Liver (tissue), 9 donors: ENCODE measurements around the gene CSRNP2. TPM values are rescaled to one million over a fixed set of nuclear protein-coding genes. Genes with fewer than 3 reads are reported as not detected.

Experiments
- DNase-seq: peaks from one replicate; pipeline ENCODE4 v3.0.0-alpha.2; 2017; ENCODE audit warnings: low spot score
- H3K27ac ChIP-seq, 2 donors: one replicate each; pipeline ENCODE4 v1.7.0; 2013; ENCODE audit warnings: inconsistent platforms in 2 of 2, low read length in 2 of 2, control low read depth in 1 of 2, low read depth in 1 of 2, mild to moderate bottlenecking in 1 of 2
- H3K27me3 ChIP-seq, 4 donors: one replicate each; pipeline versions ENCODE4 v1.6.1 to v1.7.0; 2013; ENCODE audit warnings: low read length in 3 of 4, inconsistent platforms in 1 of 4, mild to moderate bottlenecking in 1 of 4, moderate library complexity in 1 of 4; ENCODE audit not compliant: control insufficient read depth in 4 of 4, insufficient read depth in 4 of 4
- H3K36me3 ChIP-seq, 4 donors: one replicate each; pipeline versions ENCODE4 v1.6.1 to v1.7.0; 2013; ENCODE audit warnings: low read length in 3 of 4, mild to moderate bottlenecking in 3 of 4, low read depth in 1 of 4, moderate library complexity in 1 of 4; ENCODE audit not compliant: control insufficient read depth in 4 of 4, insufficient read depth in 3 of 4
- H3K4me1 ChIP-seq, 4 donors: one replicate each; pipeline versions ENCODE4 v1.6.1 to v1.7.0; 2013; ENCODE audit warnings: low read length in 3 of 4, mild to moderate bottlenecking in 3 of 4, moderate library complexity in 1 of 4; ENCODE audit not compliant: control insufficient read depth in 4 of 4, insufficient read depth in 4 of 4
- H3K4me3 ChIP-seq, 3 donors: one replicate each; pipeline versions ENCODE4 v1.6.1 to v1.7.0; 2013; ENCODE audit warnings: low read length in 3 of 3, control low read depth in 1 of 3, low read depth in 1 of 3, mild to moderate bottlenecking in 1 of 3
- H3K9ac ChIP-seq, 2 donors: one replicate each; pipeline ENCODE4 v1.7.0; 2013; ENCODE audit warnings: low read length in 2 of 2, mild to moderate bottlenecking in 2 of 2, moderate library complexity in 2 of 2, control low read depth in 1 of 2, low read depth in 1 of 2
- H3K9me3 ChIP-seq, 4 donors: one replicate each; pipeline versions ENCODE4 v1.6.1 to v1.7.0; 2013; ENCODE audit warnings: low read length in 3 of 4; ENCODE audit not compliant: control insufficient read depth in 4 of 4
- EGR1 ChIP-seq, 2 donors: IDR thresholded peaks; 2 replicates each; pipeline ENCODE4 v1.6.1; 2016 to 2018; ENCODE audit warnings: antibody characterized with exemption in 2 of 2, low read depth in 2 of 2
- FOXA1 ChIP-seq: IDR thresholded peaks from 2 replicates; pipeline ENCODE4 v1.6.1; 2016; ENCODE audit warnings: antibody characterized with exemption
- FOXA2 ChIP-seq: IDR thresholded peaks from 2 replicates; pipeline ENCODE4 v1.6.1; 2016; ENCODE audit warnings: antibody characterized with exemption
- GABPA ChIP-seq, 2 donors: IDR thresholded peaks in 1 of 2; conservative IDR thresholded peaks in 1 of 2; 2 replicates each; pipeline ENCODE4 v1.6.1; 2016; ENCODE audit warnings: antibody characterized with exemption in 2 of 2, mild to moderate bottlenecking in 1 of 2, moderate library complexity in 1 of 2
- HNF4A ChIP-seq, 2 donors: conservative IDR thresholded peaks; 2 replicates each; pipeline ENCODE4 v1.6.1; 2016; ENCODE audit warnings: antibody characterized with exemption in 2 of 2, mild to moderate bottlenecking in 2 of 2
- HNF4G ChIP-seq: IDR thresholded peaks from 2 replicates; pipeline ENCODE4 v1.6.1; 2016; ENCODE audit warnings: antibody characterized with exemption
- JUND ChIP-seq, 2 donors: IDR thresholded peaks; 2 replicates each; pipeline ENCODE4 v1.6.1; 2016; ENCODE audit warnings: antibody characterized with exemption in 2 of 2
- MAX ChIP-seq: IDR thresholded peaks from 2 replicates; pipeline ENCODE4 v1.6.1; 2016; ENCODE audit warnings: antibody characterized with exemption
- NR2F2 ChIP-seq: IDR thresholded peaks from 2 replicates; pipeline ENCODE4 v1.6.1; 2016; ENCODE audit warnings: antibody characterized with exemption
- RAD21 ChIP-seq, 2 donors: IDR thresholded peaks; 2 replicates each; pipeline ENCODE4 v1.6.1; 2016; ENCODE audit warnings: antibody characterized with exemption in 2 of 2, mild to moderate bottlenecking in 2 of 2
- REST ChIP-seq: IDR thresholded peaks from 2 replicates; pipeline ENCODE4 v1.6.1; 2016; ENCODE audit warnings: antibody characterized with exemption, mild to moderate bottlenecking
- RXRA ChIP-seq, 2 donors: IDR thresholded peaks; 2 replicates each; pipeline ENCODE4 v1.6.1; 2017 to 2018; ENCODE audit warnings: antibody characterized with exemption in 2 of 2, mild to moderate bottlenecking in 1 of 2
- SP1 ChIP-seq: IDR thresholded peaks from 2 replicates; pipeline ENCODE4 v1.6.1; 2018; ENCODE audit warnings: antibody characterized with exemption, mild to moderate bottlenecking
- TAF1 ChIP-seq: conservative IDR thresholded peaks from 2 replicates; pipeline ENCODE4 v1.6.1; 2016; ENCODE audit warnings: antibody characterized with exemption, mild to moderate bottlenecking
- YY1 ChIP-seq: IDR thresholded peaks from 2 replicates; pipeline ENCODE4 v1.6.1; 2016; ENCODE audit warnings: antibody characterized with exemption, mild to moderate bottlenecking
- ZBTB33 ChIP-seq: IDR thresholded peaks from 2 replicates; pipeline ENCODE4 v1.6.1; 2016; ENCODE audit warnings: antibody characterized with exemption
- WGBS: extraction: QIAGEN DNeasy Blood & Tissue Kit; methylation state at CpG from one replicate; pipeline ENCODE4 v1.1.7; 2013; 5-methylcytosine and 5-hydroxymethylcytosine counted together
- polyA plus RNA-seq, 2 donors: library from polyadenylated mRNA; stranded (reverse) in 1 of 2; unstranded in 1 of 2; fragments of 200-250 nt in 1 of 2; fragments of >200 nt in 1 of 2; fragmentation: Nextera tagmentation in 1 of 2; extraction: Ambion mirVana in 1 of 2; gene quantifications; one replicate each; pipeline versions ENCODE4 v1.2.1 to v1.2.3, GENCODE V29; 2013 to 2015
- total RNA-seq, 2 donors: library from RNA; depleted of rRNA; stranded (reverse); fragments of >200 nt; gene quantifications; one replicate each; pipeline ENCODE4 v1.2.3, GENCODE V29; 2014
- TF ChIP-seq, protein P1 (sequence below): IDR thresholded peaks from 2 replicates; pipeline ENCODE4 v1.6.1; 2016; ENCODE audit warnings: antibody characterized with exemption
- TF ChIP-seq, protein P2 (sequence below): fragments of 150-350 bp; IDR thresholded peaks from 2 replicates; pipeline ENCODE4 v1.5.1; 2017; ENCODE audit warnings: improper control_type of control experiment, low read depth, low read length; ENCODE audit not compliant: missing input control
- donor health status: healthy.
- donor health status: healthy.
- donor health status: healthy.
- donor health status: healthy.
- donor health status: healthy.

The CSRNP2 gene
- total and polyA plus RNA-seq, 4 donors, result 2.0 to 8.4 (median 3.9) TPM

DNA sequence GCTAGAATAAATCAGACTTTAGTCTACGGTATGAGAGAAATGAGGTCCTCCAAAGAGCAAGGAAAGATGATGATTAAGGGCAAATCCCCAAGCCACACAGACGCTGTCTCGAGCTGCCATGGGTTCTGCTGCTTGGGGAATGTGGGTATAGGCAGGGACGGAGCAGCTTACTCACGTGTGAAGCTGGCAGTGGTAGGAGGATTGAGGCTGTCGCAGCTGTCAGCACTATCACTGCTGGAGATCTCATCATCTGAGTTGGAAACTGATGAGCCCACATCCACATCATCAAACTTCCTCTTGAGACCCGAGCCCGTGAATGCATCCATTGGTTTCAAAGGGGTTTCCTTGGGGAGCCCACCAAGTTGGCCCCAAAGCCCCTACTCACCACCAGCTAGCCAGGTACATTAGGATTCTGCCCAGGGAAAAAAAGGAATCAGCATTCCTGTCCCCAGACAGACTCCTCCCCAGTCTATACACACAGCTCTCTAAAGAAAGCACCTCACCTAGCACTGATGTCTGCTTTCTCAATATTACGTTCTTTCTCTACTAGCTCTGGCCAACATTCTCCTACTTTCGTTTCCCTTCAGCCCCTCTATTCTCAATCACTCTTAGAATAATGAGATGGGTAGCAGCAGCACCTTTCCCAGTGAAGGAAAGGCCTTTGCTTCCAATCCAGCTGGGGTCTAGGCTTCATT, 7.0 kb downstream of the CSRNP2 start:
- Histone ChIP-seq H3K9ac (no peak overlapping the region), H3K4me1 (peaks cover 0 to 2% (median 0%) of the 10 kb centered on the region in 4 donors), H3K36me3 (peaks cover 0 to 7% (median 3%) of the 10 kb centered on the region in 4 donors), H3K4me3 (no peak overlapping the region), H3K27me3 (no peaks in the 10 kb centered on the region), H3K27ac (no peak overlapping the region), H3K9me3 (no peaks in the 10 kb centered on the region)
- TF ChIP-seq NR2F2 (no peak), SP1 (no peak), HNF4G (no peak), FOXA2 (no peak), JUND (IDR thresholded peaks at IDR 0.05) (no peak), RAD21 (IDR thresholded peaks at IDR 0.05) (no peak), MAX (no peak), TAF1 (no peak), EGR1 (IDR thresholded peaks at IDR 0.05; ENCODE audit: low read depth in 2 of 2) (no peak)
- TF ChIP-seq, protein P1, sequence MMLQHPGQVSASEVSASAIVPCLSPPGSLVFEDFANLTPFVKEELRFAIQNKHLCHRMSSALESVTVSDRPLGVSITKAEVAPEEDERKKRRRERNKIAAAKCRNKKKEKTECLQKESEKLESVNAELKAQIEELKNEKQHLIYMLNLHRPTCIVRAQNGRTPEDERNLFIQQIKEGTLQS, result no peak
- TF ChIP-seq, protein P2, sequence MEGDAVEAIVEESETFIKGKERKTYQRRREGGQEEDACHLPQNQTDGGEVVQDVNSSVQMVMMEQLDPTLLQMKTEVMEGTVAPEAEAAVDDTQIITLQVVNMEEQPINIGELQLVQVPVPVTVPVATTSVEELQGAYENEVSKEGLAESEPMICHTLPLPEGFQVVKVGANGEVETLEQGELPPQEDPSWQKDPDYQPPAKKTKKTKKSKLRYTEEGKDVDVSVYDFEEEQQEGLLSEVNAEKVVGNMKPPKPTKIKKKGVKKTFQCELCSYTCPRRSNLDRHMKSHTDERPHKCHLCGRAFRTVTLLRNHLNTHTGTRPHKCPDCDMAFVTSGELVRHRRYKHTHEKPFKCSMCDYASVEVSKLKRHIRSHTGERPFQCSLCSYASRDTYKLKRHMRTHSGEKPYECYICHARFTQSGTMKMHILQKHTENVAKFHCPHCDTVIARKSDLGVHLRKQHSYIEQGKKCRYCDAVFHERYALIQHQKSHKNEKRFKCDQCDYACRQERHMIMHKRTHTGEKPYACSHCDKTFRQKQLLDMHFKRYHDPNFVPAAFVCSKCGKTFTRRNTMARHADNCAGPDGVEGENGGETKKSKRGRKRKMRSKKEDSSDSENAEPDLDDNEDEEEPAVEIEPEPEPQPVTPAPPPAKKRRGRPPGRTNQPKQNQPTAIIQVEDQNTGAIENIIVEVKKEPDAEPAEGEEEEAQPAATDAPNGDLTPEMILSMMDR, result no peak
- DNase-seq, result no peak
- WGBS, result 87% methylated on average over 10 of the region's 10 CpGs

GRCh38 chr12:51075390-51075789, 8.0 kb downstream of the CSRNP2 start:
- no peaks in the 10 kb centered on the region for H3K27me3 ChIP-seq
- no peak overlapping the region for H3K27ac ChIP-seq
- no peak overlapping the region for H3K4me3 ChIP-seq
- DNase-seq, result no peak
- WGBS, result 97% methylated on average over 5 of the region's 5 CpGs
- H3K9me3 ChIP-seq, result no peaks in the 10 kb centered on the region
- no peak for TF ChIP-seq EGR1 (IDR thresholded peaks at IDR 0.05; ENCODE audit: low read depth in 2 of 2)
- no peak for TF ChIP-seq RAD21 (IDR thresholded peaks at IDR 0.05)
- no peak for TF ChIP-seq ZBTB33
- TF ChIP-seq, protein P2, result no peak
- no peak for TF ChIP-seq TAF1
- TF ChIP-seq MAX, result no peak
- no peak for TF ChIP-seq FOXA2
- TF ChIP-seq GABPA (IDR thresholded peaks at IDR 0.05 in 1 of 2, conservative IDR thresholded peaks at IDR 0.05 in 1 of 2), result no peak
- no peak for TF ChIP-seq HNF4G
- TF ChIP-seq, protein P1, result no peak
- no peak for TF ChIP-seq JUND (IDR thresholded peaks at IDR 0.05)
- no peak for TF ChIP-seq SP1
- TF ChIP-seq REST, result no peak
- TF ChIP-seq HNF4A (conservative IDR thresholded peaks at IDR 0.05), result no peak
- TF ChIP-seq YY1, result no peak
- TF ChIP-seq NR2F2, result no peak
- TF ChIP-seq RXRA (IDR thresholded peaks at IDR 0.05), result no peak
- no peak for TF ChIP-seq FOXA1
- H3K9ac ChIP-seq, result no peak overlapping the region
- peaks cover 0 to 8% (median 3%) of the 10 kb centered on the region in 4 donors for H3K36me3 ChIP-seq
- peaks cover 0 to 2% (median under 1%) of the 10 kb centered on the region in 4 donors for H3K4me1 ChIP-seq
